ENCODE measurements around the gene ZPBP2. TPM values are rescaled to one million over a fixed set of nuclear protein-coding genes. Genes with fewer than 3 reads are reported as not detected.

ZPBP2 gene
- total RNA-seq, 1 donor from 2014 or later = not detected

- DNase-seq (ENCODE audit: extremely low read depth, low read depth, low spot score) = no peak
Measured at GRCh38 chr17:39904990-39905288, 36.9 kb downstream of the ZPBP2 start.

GRCh38 chr17:39908789-39909352, 40.9 kb downstream of the ZPBP2 start:
- DNase-seq (ENCODE audit: extremely low read depth, low read depth, low spot score) = no peak

GRCh38 chr17:39913989-39914388, 46.0 kb downstream of the ZPBP2 start:
- DNase-seq (ENCODE audit: extremely low read depth, low read depth, low spot score) = no peak

- DNase-seq (ENCODE audit: extremely low read depth, low read depth, low spot score) = no peak
Measured at GRCh38 chr17:39915559-39915958, 47.6 kb downstream of the ZPBP2 start.

GRCh38 chr17:39916918-39917317, 48.9 kb downstream of the ZPBP2 start:
- DNase-seq (ENCODE audit: extremely low read depth, low read depth, low spot score) = no peak

GRCh38 chr17:39919087-39919683, 51.2 kb downstream of the ZPBP2 start:
- no peak for DNase-seq (ENCODE audit: extremely low read depth, low read depth, low spot score)

GRCh38 chr17:39920218-39921210, 52.5 kb downstream of the ZPBP2 start:
- no peak for DNase-seq (ENCODE audit: extremely low read depth, low read depth, low spot score)

- DNase-seq (ENCODE audit: extremely low read depth, low read depth, low spot score) = no peak
Measured at GRCh38 chr17:39921323-39921722, 53.3 kb downstream of the ZPBP2 start.

GRCh38 chr17:39922006-39922405, 54.0 kb downstream of the ZPBP2 start:
- DNase-seq (ENCODE audit: extremely low read depth, low read depth, low spot score) = no peak

GRCh38 chr17:39923230-39923629, 55.2 kb downstream of the ZPBP2 start:
- no peak for DNase-seq (ENCODE audit: extremely low read depth, low read depth, low spot score)

GRCh38 chr17:39923836-39924690, 56.1 kb downstream of the ZPBP2 start:
- no peak for DNase-seq (ENCODE audit: extremely low read depth, low read depth, low spot score)

- DNase-seq (ENCODE audit: extremely low read depth, low read depth, low spot score) = no peak
Measured at GRCh38 chr17:39924691-39925055, 56.7 kb downstream of the ZPBP2 start.

GRCh38 chr17:39925282-39926134, 57.5 kb downstream of the ZPBP2 start:
- DNase-seq (ENCODE audit: extremely low read depth, low read depth, low spot score) = no peak

- DNase-seq (ENCODE audit: extremely low read depth, low read depth, low spot score) = no peak
Measured at GRCh38 chr17:39926135-39926587, 58.2 kb downstream of the ZPBP2 start.

- DNase-seq (ENCODE audit: extremely low read depth, low read depth, low spot score) = no peak
Measured at GRCh38 chr17:39926588-39927100, 58.6 kb downstream of the ZPBP2 start.

Other genes starting within 250 kb of the ZPBP2 start
- not detected in 2 replicates for gene PPP1R1B, start 241.2 kb upstream of the ZPBP2 start, total RNA-seq
- gene STARD3, start 231.1 kb upstream of the ZPBP2 start, total RNA-seq = 31.4 and 50.2 TPM in 2 replicates
- 0.05 and 2.1 TPM in 2 replicates for gene TCAP, start 202.9 kb upstream of the ZPBP2 start, total RNA-seq
- not detected in 2 replicates for gene PNMT, start 199.7 kb upstream of the ZPBP2 start, total RNA-seq
- gene PGAP3, start 180.1 kb upstream of the ZPBP2 start, total RNA-seq = 6.0 and 7.5 TPM in 2 replicates
- 18.5 and 20.1 TPM in 2 replicates for gene ERBB2, start 168.1 kb upstream of the ZPBP2 start, total RNA-seq
- 49.0 and 51.2 TPM in 2 replicates for gene MIEN1, start 137.7 kb upstream of the ZPBP2 start, total RNA-seq
- not detected in 2 replicates for gene GRB7, start 130.3 kb upstream of the ZPBP2 start, total RNA-seq
- not detected in 2 replicates for gene IKZF3, start 3.9 kb upstream of the ZPBP2 start, total RNA-seq
- 3.0 and 6.8 TPM in 2 replicates for gene GSDMB, start 50.4 kb downstream of the ZPBP2 start, total RNA-seq
- 26.0 and 29.5 TPM in 2 replicates for gene ORMDL3, start 59.4 kb downstream of the ZPBP2 start, total RNA-seq
- not detected in 2 replicates for gene LRRC3C, start 59.5 kb downstream of the ZPBP2 start, total RNA-seq
- not detected in 2 replicates for gene GSDMA, start 94.8 kb downstream of the ZPBP2 start, total RNA-seq
- gene PSMD3, start 112.6 kb downstream of the ZPBP2 start, total RNA-seq = 124 and 134 TPM in 2 replicates
- gene CSF3, start 147.2 kb downstream of the ZPBP2 start, total RNA-seq = 10.5 and 23.1 TPM in 2 replicates
- 87.8 and 91.1 TPM in 2 replicates for gene MED24, start 186.2 kb downstream of the ZPBP2 start, total RNA-seq
- gene THRA, start 194.8 kb downstream of the ZPBP2 start, total RNA-seq = 17.5 and 22.8 TPM in 2 replicates
- gene NR1D1, start 232.4 kb downstream of the ZPBP2 start, total RNA-seq = 1.8 and 5.1 TPM in 2 replicates

Data from glomerular endothelial cell (primary cell).